ENCODE results near the gene SLC6A12.

GRCh38 chr12:206746-207440, 7.1 kb downstream of the SLC6A12 start:
- TF ChIP-seq CTCF (IDR thresholded peaks at IDR 0.05; ENCODE audit: low read length) (no peak), EZH2 (IDR thresholded peaks at IDR 0.05; ENCODE audit: borderline replicate concordance, low read length) (no peak)
